ENCODE data around the gene RCAN2.

DNA sequence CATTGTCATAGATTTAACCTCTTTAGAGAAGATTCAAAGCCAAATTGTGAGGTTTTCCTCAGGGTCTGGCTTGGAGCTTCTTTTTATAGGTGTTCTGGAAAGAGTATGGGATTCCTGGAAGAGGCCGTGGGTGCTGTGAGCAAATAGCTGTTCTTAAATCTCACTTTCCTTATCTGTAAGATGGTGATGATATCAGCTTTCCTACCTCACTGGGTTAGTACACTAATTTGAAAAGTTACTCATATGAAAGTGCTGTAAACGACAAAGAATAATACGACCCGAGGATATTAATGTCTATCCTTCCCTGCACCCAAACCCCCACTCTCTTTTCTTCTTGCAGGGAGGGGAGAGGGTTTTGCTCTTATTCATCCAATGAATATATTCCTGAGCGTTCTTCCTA lies 203.6 kb downstream of the RCAN2 start:
- TF ChIP-seq, protein P1, sequence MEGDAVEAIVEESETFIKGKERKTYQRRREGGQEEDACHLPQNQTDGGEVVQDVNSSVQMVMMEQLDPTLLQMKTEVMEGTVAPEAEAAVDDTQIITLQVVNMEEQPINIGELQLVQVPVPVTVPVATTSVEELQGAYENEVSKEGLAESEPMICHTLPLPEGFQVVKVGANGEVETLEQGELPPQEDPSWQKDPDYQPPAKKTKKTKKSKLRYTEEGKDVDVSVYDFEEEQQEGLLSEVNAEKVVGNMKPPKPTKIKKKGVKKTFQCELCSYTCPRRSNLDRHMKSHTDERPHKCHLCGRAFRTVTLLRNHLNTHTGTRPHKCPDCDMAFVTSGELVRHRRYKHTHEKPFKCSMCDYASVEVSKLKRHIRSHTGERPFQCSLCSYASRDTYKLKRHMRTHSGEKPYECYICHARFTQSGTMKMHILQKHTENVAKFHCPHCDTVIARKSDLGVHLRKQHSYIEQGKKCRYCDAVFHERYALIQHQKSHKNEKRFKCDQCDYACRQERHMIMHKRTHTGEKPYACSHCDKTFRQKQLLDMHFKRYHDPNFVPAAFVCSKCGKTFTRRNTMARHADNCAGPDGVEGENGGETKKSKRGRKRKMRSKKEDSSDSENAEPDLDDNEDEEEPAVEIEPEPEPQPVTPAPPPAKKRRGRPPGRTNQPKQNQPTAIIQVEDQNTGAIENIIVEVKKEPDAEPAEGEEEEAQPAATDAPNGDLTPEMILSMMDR (conservative IDR thresholded peaks at IDR 0.05), result no peak
- no peak for TF ChIP-seq ZFX (IDR thresholded peaks at IDR 0.05)
